ENCODE measurements around the gene MEOX2. TPM values are rescaled to one million over a fixed set of nuclear protein-coding genes. Genes with fewer than 3 reads are reported as not detected.

Gene MEOX2
- total and polyA plus RNA-seq, 2 of the 8 experiments (the other 6 are each of a cell fraction or from before 2014, with no cell fraction given), result 0.05 to 0.19 TPM

DNA sequence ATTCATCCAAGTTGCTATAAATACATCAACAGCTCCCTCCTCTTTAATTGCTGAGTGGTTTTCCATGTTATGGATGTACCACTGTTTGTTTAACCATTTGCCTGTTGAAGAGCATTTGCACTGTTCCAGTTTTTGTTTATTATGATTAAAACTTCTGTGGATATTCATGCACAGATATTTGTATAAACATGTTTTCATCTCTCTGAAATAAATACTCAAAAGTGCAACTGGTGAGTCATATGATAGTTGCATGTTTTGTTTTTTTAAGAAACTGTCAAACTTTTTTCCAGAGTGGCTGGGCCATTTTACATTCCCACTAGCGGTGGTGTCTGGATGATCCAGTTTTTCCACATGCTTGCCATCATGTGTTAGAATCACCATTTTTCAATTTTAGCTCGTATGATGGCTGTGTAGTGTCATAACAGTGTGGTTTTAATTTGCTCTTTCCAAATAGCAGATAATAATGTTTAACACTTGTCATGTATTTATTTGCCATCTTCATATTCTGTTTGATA lies 33.6 kb downstream of the MEOX2 start:
- H3K79me1 ChIP-seq (ENCODE audit: low read depth, low read length), result no peaks in the 10 kb centered on the region
- no peak overlapping the region for H3K9ac ChIP-seq (replicated peaks in 1 of 4; ENCODE audit: extremely low read depth in 1 of 4, low read depth in 3 of 4, low read length in 3 of 4)
- no peak overlapping the region for H3K23ac ChIP-seq (ENCODE audit: insufficient read length)
- no peak overlapping the region for H3K4me3 ChIP-seq (ENCODE audit: extremely low read depth in 1 of 4, insufficient read depth in 2 of 4, low read depth in 3 of 4, low read length in 4 of 4)
- H4K91ac ChIP-seq (replicated peaks; ENCODE audit: insufficient read length, low read length), result no peak overlapping the region
- H4K5ac ChIP-seq (ENCODE audit: insufficient read length, low read depth, low read length), result no peak overlapping the region
- H4K8ac ChIP-seq (ENCODE audit: extremely low read depth, insufficient read depth, low read length), result no peak overlapping the region
- H3K27me3 ChIP-seq (replicated peaks in 1 of 4; ENCODE audit: control insufficient read depth in 3 of 4, extremely low read depth in 1 of 4, insufficient read depth in 3 of 4, low read length in 3 of 4), result no peaks in the 10 kb centered on the region
- H2BK15ac ChIP-seq (ENCODE audit: low read length), result no peak overlapping the region
- no peaks in the 10 kb centered on the region for H3K79me2 ChIP-seq (ENCODE audit: control insufficient read depth in 1 of 2, insufficient read depth in 2 of 2, low read length in 2 of 2)
- H4K20me1 ChIP-seq (replicated peaks in 1 of 2; ENCODE audit: control insufficient read depth in 1 of 2, insufficient read depth in 2 of 2, low read length in 2 of 2), result no peaks in the 10 kb centered on the region
- H3K23me2 ChIP-seq (ENCODE audit: low read depth, low read length), result no peaks in the 10 kb centered on the region
- H3K4me2 ChIP-seq (ENCODE audit: insufficient read depth in 1 of 2, low read depth in 2 of 2, low read length in 2 of 2), result no peak overlapping the region
- H2BK120ac ChIP-seq (replicated peaks; ENCODE audit: low read depth, low read length), result no peak overlapping the region
- H3K36me3 ChIP-seq (ENCODE audit: control insufficient read depth in 2 of 4, insufficient read depth in 4 of 4, low read length in 3 of 4), result no peaks in the 10 kb centered on the region
- H2BK20ac ChIP-seq (ENCODE audit: low read length), result no peak overlapping the region
- ChIA-PET POLR2A (ENCODE audit: partially characterized antibody) (no interaction called here), CTCF (ENCODE audit: partially characterized antibody) (no interaction called here)
- no peak for TF ChIP-seq ASH2L (IDR thresholded peaks at IDR 0.05; ENCODE audit: low read length)
- TF ChIP-seq NRF1 (IDR thresholded peaks at IDR 0.05; ENCODE audit: low read depth, low read length), result no peak
- TF ChIP-seq CEBPB (IDR thresholded peaks at IDR 0.05; ENCODE audit: low read depth, low read length), result no peak
- no peak for TF ChIP-seq SUZ12 (IDR thresholded peaks at IDR 0.05; ENCODE audit: low read length)
- FAIRE-seq, result no peak
- WGBS, 2 experiments (ENCODE audit: extremely low coverage in 1 of 2, insufficient coverage in 1 of 2, insufficient read length in 1 of 2, insufficient replicate concordance in 2 of 2, low coverage in 1 of 2, low lambda C conversion rate in 2 of 2, missing lambda C conversion rate in 1 of 2), result 94% methylated on average over 2 of the region's 2 CpGs; no CpG with 5 or more reads in 1 of the 2 experiments
- H3K14ac ChIP-seq (ENCODE audit: insufficient read length), result no peak overlapping the region
- no peak overlapping the region for H3K18ac ChIP-seq (ENCODE audit: extremely low read depth, low read length)
- no peak overlapping the region for H3K4ac ChIP-seq (replicated peaks; ENCODE audit: insufficient read length, low read depth, low read length)
- H2BK12ac ChIP-seq (ENCODE audit: low read depth, low read length), result no peak overlapping the region
- no peak overlapping the region for H2AK5ac ChIP-seq (ENCODE audit: low read depth, low read length)
- H2AFZ ChIP-seq (ENCODE audit: low read length), result no peak overlapping the region
- DNase-seq (ENCODE audit: low read depth in 1 of 2, low spot score in 2 of 2), result no peak
- no peak overlapping the region for H2BK5ac ChIP-seq (ENCODE audit: low read depth, low read length)
- H3K27ac ChIP-seq (ENCODE audit: low read depth, low read length), result no peak overlapping the region
- H3K4me1 ChIP-seq (replicated peaks in 1 of 4; ENCODE audit: control insufficient read depth in 3 of 4, insufficient read depth in 4 of 4, low read length in 3 of 4), result no peaks in the 10 kb centered on the region
- no peak overlapping the region for H3K56ac ChIP-seq (replicated peaks; ENCODE audit: insufficient read length, low read depth, low read length)
- H3K9me3 ChIP-seq (ENCODE audit: insufficient read depth in 2 of 2, low read depth in 1 of 2, low read length in 1 of 2), result no peaks in the 10 kb centered on the region

All from H1 (cell line).